ENCODE data around the gene DNAJC27.

The DNAJC27 gene

GRCh38 chr2:24955921-24956320 is 15.8 kb downstream of the DNAJC27 start:
- no peak for DNase-seq (ENCODE audit: insufficient read length, low spot score)
- FAIRE-seq, result no peak

GRCh38 chr2:24955232-24955631 is 16.5 kb downstream of the DNAJC27 start:
- TF ChIP-seq CTCF (IDR thresholded peaks at IDR 0.05; ENCODE audit: insufficient read depth, missing control alignments), result no peak
- no peak for FAIRE-seq
- no peak for DNase-seq (ENCODE audit: insufficient read length, low spot score)

More at GRCh38 chr2:24955921-24956320, 15.8 kb downstream of the DNAJC27 start:
- no peak for TF ChIP-seq CTCF (IDR thresholded peaks at IDR 0.05; ENCODE audit: insufficient read depth, missing control alignments)

- DNase-seq (ENCODE audit: insufficient read length, low spot score), result no peak
- no peak for TF ChIP-seq CTCF (IDR thresholded peaks at IDR 0.05; ENCODE audit: insufficient read depth, missing control alignments)
- no peak for FAIRE-seq
These were observed 21.7 kb downstream of the DNAJC27 start for GRCh38 chr2:24950102-24950501.

- FAIRE-seq, result no peak
- no peak for DNase-seq (ENCODE audit: insufficient read length, low spot score)
- no peak for TF ChIP-seq CTCF (IDR thresholded peaks at IDR 0.05; ENCODE audit: insufficient read depth, missing control alignments)
These were observed 23.2 kb downstream of the DNAJC27 start for GRCh38 chr2:24948506-24948905.

GRCh38 chr2:24947561-24948157 is 24.1 kb downstream of the DNAJC27 start:
- TF ChIP-seq CTCF (IDR thresholded peaks at IDR 0.05; ENCODE audit: insufficient read depth, missing control alignments), result no peak
- DNase-seq (ENCODE audit: insufficient read length, low spot score) (no peak), FAIRE-seq (no peak)

GRCh38 chr2:24945907-24946306 is 25.8 kb downstream of the DNAJC27 start:
- no peak for DNase-seq (ENCODE audit: insufficient read length, low spot score)
- no peak for TF ChIP-seq CTCF (IDR thresholded peaks at IDR 0.05; ENCODE audit: insufficient read depth, missing control alignments)
- no peak for FAIRE-seq

GRCh38 chr2:24943427-24944053 is 28.2 kb downstream of the DNAJC27 start:
- TF ChIP-seq CTCF (IDR thresholded peaks at IDR 0.05; ENCODE audit: insufficient read depth, missing control alignments), result no peak
- FAIRE-seq (no peak), DNase-seq (ENCODE audit: insufficient read length, low spot score) (no peak)
